Glutamatergic neuron (in vitro differentiated cells): ENCODE data around the gene NFILZ. TPM values are rescaled to one million over a fixed set of nuclear protein-coding genes. Genes with fewer than 3 reads are reported as not detected.

Experiments used
- DNase-seq: peaks from one replicate; pipeline ENCODE4 v3.0.0; 2022
- H3K27ac Mint-ChIP-seq: one replicate; pipeline ENCODE4 v1.8.0; 2020; ENCODE audit warnings: mild to moderate bottlenecking, mixed read lengths, inconsistent platforms; ENCODE audit not compliant: unreplicated experiment
- H3K27me3 Mint-ChIP-seq: one replicate; pipeline ENCODE4 v1.8.0; 2020; ENCODE audit warnings: mild to moderate bottlenecking, moderate library complexity, mixed read lengths, inconsistent platforms; ENCODE audit not compliant: unreplicated experiment
- H3K36me3 Mint-ChIP-seq: one replicate; pipeline ENCODE4 v1.8.0; 2020; ENCODE audit warnings: mild to moderate bottlenecking, mixed read lengths, inconsistent platforms; ENCODE audit not compliant: unreplicated experiment
- H3K4me1 Mint-ChIP-seq: one replicate; pipeline ENCODE4 v1.8.0; 2020; ENCODE audit warnings: mild to moderate bottlenecking, low read depth, mixed read lengths, inconsistent platforms; ENCODE audit not compliant: unreplicated experiment
- H3K4me3 Mint-ChIP-seq: one replicate; pipeline ENCODE4 v1.8.0; 2020; ENCODE audit warnings: mild to moderate bottlenecking, mixed read lengths, inconsistent platforms; ENCODE audit not compliant: unreplicated experiment
- H3K9me3 Mint-ChIP-seq: one replicate; pipeline ENCODE4 v1.8.0; 2020; ENCODE audit warnings: mild to moderate bottlenecking, moderate library complexity, mixed read lengths, inconsistent platforms; ENCODE audit not compliant: unreplicated experiment
- total RNA-seq: library from RNA; stranded (reverse); fragmentation: NEBNext Ultra II Directional; extraction: Animal tissue kit (Norgen Biotek cat#: 25700); gene quantifications from one replicate; pipeline ENCODE4 v1.2.1, GENCODE V29; 2021; ENCODE audit not compliant: unreplicated experiment
- TF ChIP-seq, protein P1 (sequence below): fragments of 200-600 bp; sonication (generic); IDR thresholded peaks from one replicate; pipeline ENCODE4 v1.5.0; 2021; ENCODE audit not compliant: partially characterized antibody, unreplicated experiment

The NFILZ gene
- total RNA-seq, 1 donor from 2014 or later, result not detected

DNA sequence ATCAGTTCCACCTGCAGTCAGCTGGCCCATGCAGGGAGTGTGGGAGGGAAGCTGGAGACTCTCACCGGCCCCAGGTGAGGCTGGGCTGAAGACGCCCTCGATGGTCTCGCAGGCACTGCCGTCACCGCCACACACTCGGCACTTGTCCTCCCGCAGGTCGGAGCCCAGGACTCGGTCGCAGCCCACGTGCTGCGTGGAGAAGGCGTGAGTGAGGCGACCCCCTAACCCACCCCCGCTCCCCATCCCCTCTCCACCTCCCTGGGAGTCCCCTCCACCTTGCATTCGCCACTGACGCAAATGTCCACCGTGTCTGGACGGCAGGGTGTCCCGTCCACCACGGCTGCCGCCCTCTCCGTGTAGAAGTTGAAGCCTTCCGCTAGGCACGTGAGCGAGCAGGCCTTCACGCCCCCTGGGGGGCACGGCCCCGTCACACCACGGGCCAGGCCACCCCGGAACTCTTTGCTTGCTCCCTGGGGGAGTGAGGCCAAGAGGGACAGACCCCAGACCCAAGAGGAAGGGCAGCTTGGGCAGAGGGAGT, 41.2 kb upstream of the NFILZ start:
- TF ChIP-seq, protein P1, sequence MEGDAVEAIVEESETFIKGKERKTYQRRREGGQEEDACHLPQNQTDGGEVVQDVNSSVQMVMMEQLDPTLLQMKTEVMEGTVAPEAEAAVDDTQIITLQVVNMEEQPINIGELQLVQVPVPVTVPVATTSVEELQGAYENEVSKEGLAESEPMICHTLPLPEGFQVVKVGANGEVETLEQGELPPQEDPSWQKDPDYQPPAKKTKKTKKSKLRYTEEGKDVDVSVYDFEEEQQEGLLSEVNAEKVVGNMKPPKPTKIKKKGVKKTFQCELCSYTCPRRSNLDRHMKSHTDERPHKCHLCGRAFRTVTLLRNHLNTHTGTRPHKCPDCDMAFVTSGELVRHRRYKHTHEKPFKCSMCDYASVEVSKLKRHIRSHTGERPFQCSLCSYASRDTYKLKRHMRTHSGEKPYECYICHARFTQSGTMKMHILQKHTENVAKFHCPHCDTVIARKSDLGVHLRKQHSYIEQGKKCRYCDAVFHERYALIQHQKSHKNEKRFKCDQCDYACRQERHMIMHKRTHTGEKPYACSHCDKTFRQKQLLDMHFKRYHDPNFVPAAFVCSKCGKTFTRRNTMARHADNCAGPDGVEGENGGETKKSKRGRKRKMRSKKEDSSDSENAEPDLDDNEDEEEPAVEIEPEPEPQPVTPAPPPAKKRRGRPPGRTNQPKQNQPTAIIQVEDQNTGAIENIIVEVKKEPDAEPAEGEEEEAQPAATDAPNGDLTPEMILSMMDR, result no peak
- H3K4me3 Mint-ChIP-seq, result no peak overlapping the region
- peaks cover 20% of the 10 kb centered on the region for H3K9me3 Mint-ChIP-seq
- no peak overlapping the region for H3K27ac Mint-ChIP-seq
- no peaks in the 10 kb centered on the region for H3K4me1 Mint-ChIP-seq
- H3K27me3 Mint-ChIP-seq, result peaks cover 19% of the 10 kb centered on the region
- peaks cover 8% of the 10 kb centered on the region for H3K36me3 Mint-ChIP-seq
- DNase-seq, result no peak

DNA sequence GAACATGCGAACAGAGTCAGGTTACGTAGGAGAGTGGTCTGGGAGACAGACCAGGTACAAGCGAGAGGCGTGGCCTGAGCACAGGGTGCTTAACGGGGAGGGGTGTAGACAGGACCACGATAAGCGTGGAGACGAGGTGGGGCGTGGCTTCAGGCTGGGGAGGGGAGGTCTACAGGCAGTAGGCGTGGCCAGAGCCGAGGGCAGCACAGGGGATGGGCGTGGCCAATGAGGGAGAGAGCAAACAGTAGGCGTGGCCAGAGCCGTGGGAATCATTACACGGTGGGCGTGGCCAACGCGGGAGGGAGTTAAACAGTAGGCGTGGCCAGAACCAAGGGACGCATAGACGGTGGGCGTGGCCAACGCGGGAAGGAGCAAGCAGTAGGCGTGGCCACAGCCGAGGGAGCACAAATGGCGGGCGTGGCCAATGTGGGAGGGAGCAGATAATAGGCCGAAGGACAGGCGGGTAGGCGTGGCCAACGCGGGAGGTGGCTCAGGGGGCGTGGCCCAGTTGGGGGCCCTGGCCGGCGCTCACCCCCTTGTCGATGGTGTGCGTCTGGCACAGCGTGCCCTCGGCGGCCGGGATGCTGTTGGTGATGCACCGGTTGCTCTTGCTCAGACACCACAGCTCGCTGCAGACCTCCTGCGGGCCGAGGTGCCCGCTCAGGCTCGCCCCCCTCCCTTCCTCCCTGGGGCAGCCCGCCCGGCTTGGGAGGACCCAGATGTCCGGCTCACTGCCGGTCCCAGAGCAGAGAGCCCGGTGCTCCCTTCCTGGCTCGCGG, 38.0 kb upstream of the NFILZ start:
- peaks cover 23% of the 10 kb centered on the region for H3K27me3 Mint-ChIP-seq
- H3K4me3 Mint-ChIP-seq, result peak overlapping the region; percentile 82
- peaks cover 15% of the 10 kb centered on the region for H3K36me3 Mint-ChIP-seq
- TF ChIP-seq, protein P1, result no peak
- H3K9me3 Mint-ChIP-seq, result peaks cover 18% of the 10 kb centered on the region
- H3K27ac Mint-ChIP-seq, result peak overlapping the region; percentile 29
- peak; percentile 99 for DNase-seq
- H3K4me1 Mint-ChIP-seq, result no peaks in the 10 kb centered on the region

DNA sequence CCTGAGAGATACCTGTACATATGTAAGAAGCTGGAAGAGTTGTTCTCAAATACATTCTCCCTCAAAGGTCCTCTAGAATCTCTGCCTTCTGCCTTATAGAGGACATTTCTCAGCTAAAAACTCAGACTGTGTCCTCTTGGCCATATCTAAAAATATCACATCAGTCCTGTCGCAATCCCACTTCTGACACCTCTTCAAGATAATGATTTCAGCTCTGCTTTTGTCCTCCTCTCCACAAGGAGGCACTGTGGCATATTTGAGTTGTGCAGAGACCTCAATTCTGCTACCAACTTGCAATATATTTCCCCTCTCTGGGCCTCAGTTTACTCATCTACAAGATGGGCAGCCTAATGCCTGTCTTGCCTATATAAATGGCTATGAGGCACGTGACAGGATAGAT, 36.5 kb upstream of the NFILZ start:
- Mint-ChIP-seq H3K4me1 (no peaks in the 10 kb centered on the region), H3K27me3 (peaks cover 24% of the 10 kb centered on the region), H3K27ac (no peak overlapping the region), H3K36me3 (peaks cover 15% of the 10 kb centered on the region), H3K9me3 (peaks cover 16% of the 10 kb centered on the region), H3K4me3 (peak overlapping the region; percentile 20)
- DNase-seq, result no peak
- TF ChIP-seq, protein P1, result peak; percentile 10

DNA sequence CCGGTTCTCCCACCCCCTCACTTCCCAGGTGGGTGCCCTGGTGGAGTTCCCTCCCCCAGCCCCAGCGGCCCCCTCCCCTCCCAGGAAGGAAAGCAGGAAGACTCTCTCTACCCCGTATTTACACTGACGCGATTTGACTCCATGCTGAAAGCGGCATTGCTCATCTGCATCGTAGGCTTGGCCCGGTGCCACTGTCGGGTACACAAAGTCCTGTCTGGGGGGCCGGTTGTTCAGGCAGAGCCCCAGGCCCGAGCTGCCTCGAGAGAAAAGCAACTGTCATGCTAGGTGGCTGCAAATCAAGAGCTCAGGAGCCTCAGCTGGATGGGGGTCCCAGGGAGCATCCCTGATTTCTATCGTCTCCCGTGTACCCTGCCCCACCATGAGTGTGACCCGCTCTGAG, 34.8 kb upstream of the NFILZ start:
- Mint-ChIP-seq H3K4me1 (no peaks in the 10 kb centered on the region), H3K36me3 (peaks cover 15% of the 10 kb centered on the region), H3K9me3 (peaks cover 18% of the 10 kb centered on the region), H3K27ac (no peak overlapping the region), H3K27me3 (peaks cover 22% of the 10 kb centered on the region), H3K4me3 (no peak overlapping the region)
- TF ChIP-seq, protein P1, result no peak
- DNase-seq, result no peak

DNA sequence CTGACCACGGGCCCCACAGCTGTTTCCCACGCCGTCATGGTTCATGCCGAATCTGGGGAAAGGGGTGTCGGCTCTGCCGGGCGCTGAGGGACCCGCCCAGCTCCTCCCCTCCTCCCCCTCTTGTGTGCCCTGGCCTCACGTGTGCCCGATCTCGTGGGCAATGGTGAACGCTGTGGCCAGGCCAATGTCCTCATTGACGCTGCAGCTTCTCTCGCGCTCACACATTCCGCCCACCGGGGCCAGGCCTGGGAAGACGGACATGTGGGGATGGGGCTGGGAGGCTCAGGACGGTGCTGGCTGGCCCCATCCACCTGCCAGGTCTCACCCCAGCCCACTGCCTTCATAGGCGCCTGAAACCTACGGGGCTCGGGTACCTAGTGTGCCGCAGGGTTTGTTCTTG, 34.3 kb upstream of the NFILZ start:
- H3K27ac Mint-ChIP-seq, result no peak overlapping the region
- no peak overlapping the region for H3K4me3 Mint-ChIP-seq
- DNase-seq, result no peak
- TF ChIP-seq, protein P1, result no peak
- peaks cover 15% of the 10 kb centered on the region for H3K36me3 Mint-ChIP-seq
- H3K4me1 Mint-ChIP-seq, result no peaks in the 10 kb centered on the region
- peaks cover 15% of the 10 kb centered on the region for H3K9me3 Mint-ChIP-seq
- peaks cover 19% of the 10 kb centered on the region for H3K27me3 Mint-ChIP-seq
